Measurements from ENCODE around the gene PIK3C2G.

Gene PIK3C2G

DNA sequence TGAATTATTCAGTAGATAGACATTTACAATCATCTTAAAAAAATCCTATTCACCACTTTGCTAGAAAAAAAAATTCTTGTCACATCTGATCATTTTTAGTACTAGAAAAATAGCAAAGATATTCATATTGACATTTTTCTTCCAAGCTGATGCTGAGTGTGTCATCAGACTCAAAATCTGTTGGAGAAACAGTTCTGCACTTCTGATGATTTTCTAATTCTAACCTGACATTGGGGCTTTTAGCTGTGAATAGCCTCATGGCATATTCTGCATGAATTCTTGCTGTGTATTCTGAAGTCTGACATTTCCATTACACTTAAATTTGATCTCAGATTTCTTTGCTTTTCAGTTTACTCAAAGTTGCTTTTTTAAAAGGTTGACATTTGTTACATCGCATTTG lies 150.1 kb downstream of the PIK3C2G start:
- DNase-seq (ENCODE audit: low read depth in 1 of 2, low spot score in 1 of 2) = no peak

DNA sequence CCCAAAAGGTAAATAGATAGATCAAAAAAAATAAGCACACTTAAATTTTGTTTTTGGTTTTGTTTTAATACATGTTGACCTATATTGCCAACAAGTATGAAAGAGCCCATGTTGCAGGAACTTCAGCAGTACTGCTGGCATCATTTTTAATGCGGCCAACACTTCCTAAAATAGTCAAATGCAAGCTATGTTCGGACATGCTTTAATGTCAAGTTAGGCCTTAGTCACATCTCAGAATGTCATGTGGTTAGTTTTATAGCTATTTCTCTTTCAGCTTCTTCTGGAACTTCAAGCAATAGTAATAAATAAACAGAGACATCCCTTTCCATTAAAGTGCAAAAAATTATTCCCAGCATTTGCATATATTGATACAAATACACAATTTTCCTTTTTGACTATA lies 153.4 kb downstream of the PIK3C2G start:
- no peak for DNase-seq (ENCODE audit: low read depth in 1 of 2, low spot score in 1 of 2)

DNA sequence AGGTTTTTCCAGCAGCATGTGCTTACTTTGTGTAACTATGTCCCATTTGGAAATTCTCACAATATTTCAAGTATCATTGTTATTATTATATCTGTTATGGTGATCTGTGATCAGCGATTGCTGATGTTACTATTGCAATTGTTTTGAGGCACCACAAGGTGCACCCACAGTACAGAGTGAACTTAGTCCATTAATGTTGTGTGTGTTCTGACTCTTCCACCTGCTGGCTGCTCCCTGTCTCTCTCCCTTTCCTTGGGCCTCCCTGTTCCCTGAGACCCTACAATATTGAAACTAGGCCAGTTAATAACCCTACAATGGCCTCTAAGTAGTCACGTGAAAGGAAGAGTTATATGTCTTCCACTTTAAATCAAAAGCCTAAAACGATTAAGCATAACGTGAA lies 153.9 kb downstream of the PIK3C2G start:
- no peak for DNase-seq (ENCODE audit: low read depth in 1 of 2, low spot score in 1 of 2)

DNA sequence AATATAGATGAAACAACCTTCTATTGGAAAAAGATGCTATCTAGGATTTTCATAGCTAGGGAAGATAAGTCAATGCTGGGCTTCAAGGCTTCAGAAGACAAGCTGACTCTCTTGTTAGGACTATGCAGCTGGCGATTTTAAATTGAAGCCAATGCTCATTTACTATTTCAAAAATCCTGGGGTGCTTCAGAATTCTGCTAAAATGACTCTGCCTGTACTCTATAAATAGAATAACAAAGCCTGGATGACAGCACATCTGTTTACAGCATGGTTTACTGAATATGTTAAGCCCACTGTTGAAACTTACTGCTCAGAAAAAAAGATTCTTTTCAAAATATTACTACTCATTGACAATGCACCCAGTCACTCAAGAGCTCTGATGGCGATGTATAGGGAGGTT lies 155.1 kb downstream of the PIK3C2G start:
- DNase-seq (ENCODE audit: low read depth in 1 of 2, low spot score in 1 of 2) = no peak

DNA sequence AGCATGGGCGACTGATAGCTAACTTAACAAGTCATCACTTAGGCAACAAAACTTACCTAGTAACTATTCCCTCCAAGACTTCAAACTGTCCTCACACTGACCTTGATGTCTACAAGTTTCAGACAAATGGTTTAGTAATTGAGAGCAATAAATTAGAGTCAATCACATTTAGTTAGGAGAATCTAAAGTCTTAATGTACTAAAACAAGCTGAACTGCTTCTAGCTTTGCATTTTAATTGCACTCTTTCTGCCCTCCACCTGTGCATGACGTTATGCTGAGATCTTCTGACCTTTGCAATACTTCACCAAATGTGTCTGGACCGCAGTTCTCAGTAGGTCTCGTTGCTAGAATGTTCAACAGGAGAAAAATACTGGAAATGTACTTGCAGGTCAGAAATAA lies 158.0 kb downstream of the PIK3C2G start:
- DNase-seq (ENCODE audit: low read depth in 1 of 2, low spot score in 1 of 2) = no peak

DNA sequence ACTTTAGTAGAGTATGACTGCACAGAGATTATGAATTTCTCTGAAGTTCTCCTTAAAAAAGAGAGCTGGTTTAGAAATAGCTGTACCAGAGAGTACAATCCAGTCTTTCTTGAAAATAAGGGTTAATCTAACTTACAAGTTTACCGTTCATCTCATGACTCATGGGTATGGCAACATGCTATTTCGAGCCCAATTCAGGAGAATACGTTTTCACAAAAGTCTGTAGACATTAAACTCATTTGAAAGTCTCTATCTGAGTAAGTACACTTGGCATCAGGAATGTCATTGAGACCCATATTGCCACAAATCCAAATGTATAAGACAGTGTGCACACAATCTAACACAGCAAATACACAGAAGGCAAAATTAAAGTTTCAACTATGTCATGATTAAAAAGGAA lies 160.5 kb downstream of the PIK3C2G start:
- DNase-seq (ENCODE audit: low read depth in 1 of 2, low spot score in 1 of 2) = no peak

DNA sequence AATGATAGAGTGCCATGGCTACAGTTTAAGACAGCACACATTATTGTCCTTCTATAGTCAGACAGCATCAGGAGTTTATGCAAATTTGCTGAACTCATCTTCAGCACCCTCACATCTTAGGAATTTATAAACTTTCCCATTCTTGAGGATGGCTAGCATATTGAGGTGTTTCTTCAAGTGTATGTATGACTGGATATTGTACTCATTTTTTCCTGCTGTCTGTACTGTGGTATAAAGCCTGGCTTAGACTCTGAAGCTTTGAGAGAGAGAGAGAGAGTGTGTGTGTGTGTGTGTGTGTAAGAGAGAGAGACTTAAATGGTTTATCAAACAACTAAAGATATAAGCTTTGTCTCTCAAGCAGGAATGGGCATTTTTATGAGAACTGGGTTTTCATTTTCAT lies 161.6 kb downstream of the PIK3C2G start:
- DNase-seq (ENCODE audit: low read depth in 1 of 2, low spot score in 1 of 2) = no peak

DNA sequence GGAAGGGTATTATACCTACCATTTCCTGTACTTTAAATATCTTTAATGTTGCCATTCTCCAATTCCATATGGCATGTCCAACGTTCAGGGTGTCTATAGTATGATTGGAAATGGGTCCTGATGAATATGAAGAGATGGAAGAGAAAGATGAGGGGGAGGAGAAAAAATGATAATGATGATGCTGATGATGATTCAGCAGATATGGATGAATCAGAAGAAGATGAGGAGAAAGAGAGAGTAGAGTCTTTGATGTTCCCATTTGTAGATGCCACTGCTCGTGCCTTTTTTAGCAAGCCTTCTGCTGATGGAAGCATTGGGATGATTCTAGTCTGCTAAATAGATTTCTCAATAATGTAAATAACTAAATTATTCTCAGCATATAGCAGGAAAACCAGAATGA lies 163.5 kb downstream of the PIK3C2G start:
- no peak for DNase-seq (ENCODE audit: low read depth in 1 of 2, low spot score in 1 of 2)

DNA sequence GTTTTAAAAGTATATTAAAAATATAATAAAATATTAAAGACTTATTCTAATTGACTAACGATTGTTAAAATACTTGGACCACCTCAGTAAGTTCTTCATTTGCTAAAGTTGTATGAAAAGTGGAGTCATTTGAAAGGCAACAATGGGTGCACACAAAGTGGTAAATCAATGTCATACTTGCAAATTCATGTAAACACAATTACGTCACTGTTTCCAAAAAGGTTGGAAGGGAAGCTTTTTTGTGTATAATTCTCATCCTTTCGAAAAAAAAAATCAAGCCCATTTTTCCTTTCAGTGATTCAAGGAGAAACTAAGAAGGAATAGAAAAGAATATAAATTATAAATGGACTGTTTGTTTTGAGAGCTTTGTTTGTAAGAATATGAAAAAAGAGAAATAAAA lies 166.2 kb downstream of the PIK3C2G start:
- no peak for DNase-seq (ENCODE audit: low read depth in 1 of 2, low spot score in 1 of 2)

DNA sequence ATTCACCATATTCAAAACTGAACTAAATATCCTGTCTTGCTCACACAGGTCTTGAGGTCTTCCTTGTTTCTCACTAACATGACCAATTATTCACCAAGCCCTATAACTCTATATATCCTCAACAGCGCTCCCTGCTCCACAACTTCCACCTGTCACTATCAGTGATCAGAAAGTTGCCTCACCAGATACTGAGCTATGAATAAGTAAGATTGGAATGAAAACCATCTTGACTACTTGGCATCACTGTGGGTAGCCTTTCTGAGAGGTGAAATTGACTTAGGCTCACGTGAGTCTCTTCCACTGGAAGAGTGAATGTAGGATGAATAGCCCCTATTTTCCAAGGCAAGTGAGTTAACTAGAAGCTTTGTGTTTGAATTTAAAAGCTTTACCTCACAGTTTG lies 167.1 kb downstream of the PIK3C2G start:
- no peak for DNase-seq (ENCODE audit: low read depth in 1 of 2, low spot score in 1 of 2)

DNA sequence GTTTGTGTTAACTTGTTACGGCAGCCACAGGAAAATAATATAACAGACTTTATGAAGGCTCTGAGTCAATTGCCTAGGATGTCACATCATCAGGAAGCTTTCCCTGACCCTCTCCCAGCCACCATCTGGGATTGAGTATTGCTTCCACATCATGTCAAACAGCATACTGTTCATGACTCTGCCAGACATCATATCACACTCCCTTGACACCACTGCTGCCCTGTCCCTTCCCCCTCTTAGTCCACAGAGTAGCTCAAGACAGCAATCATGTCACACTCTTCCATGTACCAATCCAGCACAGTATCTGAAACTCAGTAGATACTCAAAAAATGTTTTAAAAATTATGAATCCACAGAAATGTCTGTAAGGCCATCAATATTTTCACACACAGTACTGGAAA lies 168.0 kb downstream of the PIK3C2G start:
- DNase-seq (ENCODE audit: low read depth in 1 of 2, low spot score in 1 of 2) = no peak

DNA sequence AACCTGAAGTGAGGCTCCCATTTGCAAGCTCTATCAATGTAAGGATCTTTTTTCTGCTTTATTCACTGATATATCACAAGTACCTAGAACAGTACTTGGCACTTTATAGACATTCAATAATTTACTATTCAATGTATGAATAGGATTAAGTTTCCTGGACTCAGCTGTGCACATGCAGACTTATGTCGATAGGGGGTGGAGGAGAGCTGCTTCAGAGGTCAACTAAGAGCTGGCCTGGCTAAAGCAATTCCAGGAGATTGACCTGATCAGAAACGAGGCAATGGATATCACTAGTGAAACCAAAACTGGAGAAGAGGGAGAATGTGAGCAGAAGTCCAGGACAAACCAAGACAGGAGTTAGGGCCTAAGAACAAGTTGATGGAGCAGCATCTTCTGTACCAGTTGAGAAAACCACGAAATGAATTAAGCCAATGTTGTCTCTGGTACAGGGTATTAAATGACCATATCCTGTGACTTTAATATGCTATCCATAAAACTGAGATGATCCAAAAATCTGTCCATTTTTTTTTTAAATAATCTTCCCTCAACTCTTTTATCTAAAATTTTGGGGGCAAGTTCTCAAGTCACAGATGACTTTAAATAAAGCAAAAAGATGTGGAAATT lies 169.2 kb downstream of the PIK3C2G start:
- no peak for DNase-seq (ENCODE audit: low read depth in 1 of 2, low spot score in 1 of 2)

DNA sequence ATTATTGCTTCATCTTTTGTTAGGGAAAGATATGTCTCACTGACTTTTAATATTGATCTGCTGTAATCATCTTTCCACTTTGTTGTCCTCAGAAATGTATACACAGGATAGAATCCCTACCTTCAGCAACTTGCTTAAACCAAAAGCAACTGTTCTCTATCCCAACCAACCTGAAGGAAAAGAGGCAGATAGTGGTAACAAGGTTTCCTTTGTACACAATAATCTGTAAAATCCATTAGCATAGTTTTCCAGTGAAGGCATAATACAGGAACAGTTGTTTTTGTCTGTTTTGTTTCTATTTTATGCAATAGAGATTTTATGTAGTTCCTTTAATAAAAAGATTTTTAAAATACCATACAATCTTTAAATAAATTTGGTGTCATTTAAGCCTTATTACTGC lies 170.5 kb downstream of the PIK3C2G start:
- DNase-seq (ENCODE audit: low read depth in 1 of 2, low spot score in 1 of 2) = no peak

DNA sequence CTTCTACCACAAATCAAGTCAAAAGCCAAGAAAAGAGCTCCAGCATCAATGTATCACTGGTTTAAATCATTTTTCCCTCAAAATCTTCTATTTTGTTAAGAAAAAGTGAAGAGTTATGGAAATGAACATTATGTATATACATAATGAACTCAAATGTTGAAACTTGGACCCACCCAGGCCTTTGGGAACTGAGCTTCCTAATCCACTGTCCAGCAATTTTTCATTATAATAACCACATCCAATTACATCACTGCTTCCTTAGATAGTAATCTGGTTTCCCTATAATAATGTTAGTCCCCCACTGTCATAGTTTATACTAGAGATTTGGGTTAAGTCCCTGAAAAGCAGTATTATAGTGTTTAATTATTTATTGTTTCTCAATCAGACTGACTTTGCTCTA lies 170.9 kb downstream of the PIK3C2G start:
- DNase-seq (ENCODE audit: low read depth in 1 of 2, low spot score in 1 of 2) = no peak

DNA sequence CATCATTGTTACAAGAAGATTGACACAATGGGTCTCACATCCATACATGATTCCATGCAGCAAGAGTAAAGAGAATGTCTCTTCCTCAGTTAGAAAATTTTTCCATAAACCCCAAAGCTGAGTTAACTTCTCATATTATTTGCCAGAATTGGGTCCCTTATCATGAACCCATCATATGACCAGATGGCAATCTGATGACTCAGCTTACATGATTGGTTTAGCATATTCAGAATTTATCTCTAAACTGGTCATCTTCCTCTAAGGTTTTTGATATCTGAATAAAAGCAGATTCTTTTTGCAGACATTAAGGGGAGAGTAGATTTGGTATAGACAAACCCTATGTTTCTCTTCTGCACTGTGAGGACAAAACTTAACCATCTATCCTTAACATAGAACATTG lies 174.9 kb downstream of the PIK3C2G start:
- DNase-seq (ENCODE audit: low read depth in 1 of 2, low spot score in 1 of 2) = no peak

DNA sequence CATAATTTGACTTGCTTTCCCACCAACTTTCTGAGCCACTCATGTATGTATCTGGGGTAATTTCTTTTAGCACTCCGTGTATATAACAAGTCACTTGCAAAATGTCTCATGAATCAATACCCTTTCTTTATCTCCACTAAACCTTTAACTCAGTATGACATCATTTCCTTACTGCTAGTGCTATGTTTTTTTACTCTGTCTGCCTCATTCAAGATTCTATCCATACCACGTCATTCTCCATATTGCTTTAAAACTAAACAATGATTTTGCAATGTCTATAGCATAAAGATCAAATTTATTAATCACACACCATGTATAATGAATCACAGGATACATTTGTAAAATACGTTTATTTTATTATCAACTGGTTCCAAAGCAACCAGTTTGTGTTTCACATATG lies 178.2 kb downstream of the PIK3C2G start:
- DNase-seq (ENCODE audit: low read depth in 1 of 2, low spot score in 1 of 2) = no peak

DNA sequence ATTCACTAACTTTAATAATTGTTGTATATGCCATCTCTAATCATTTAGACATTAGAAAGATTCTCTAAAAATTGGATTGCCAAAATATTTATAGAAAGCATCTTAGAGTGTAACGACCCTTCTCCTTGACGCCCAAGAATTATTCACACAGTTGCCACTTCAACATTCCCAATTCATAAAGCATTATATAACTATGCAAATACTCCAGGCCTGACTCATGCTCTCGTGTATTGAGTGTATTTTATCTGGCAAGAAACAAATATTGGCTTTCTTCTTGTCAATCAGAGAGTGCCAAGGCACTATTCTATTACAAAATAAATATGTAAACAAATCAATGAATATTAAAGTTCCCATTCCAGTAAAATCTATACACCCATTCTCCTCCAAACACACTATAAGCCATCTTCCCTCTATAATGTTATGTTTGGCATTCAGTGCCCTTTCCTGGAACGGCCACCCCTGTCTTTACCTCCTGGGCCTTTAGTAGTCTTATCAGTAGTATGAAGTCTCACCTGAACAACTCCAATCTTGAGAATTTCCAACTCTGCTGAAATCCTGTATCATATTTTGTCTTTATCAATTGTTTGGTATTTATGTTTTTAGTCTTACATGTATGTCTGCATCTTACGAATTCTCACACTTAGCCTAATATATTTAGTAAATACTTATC lies 182.6 kb downstream of the PIK3C2G start:
- no peak for DNase-seq (ENCODE audit: low read depth in 1 of 2, low spot score in 1 of 2)

DNA sequence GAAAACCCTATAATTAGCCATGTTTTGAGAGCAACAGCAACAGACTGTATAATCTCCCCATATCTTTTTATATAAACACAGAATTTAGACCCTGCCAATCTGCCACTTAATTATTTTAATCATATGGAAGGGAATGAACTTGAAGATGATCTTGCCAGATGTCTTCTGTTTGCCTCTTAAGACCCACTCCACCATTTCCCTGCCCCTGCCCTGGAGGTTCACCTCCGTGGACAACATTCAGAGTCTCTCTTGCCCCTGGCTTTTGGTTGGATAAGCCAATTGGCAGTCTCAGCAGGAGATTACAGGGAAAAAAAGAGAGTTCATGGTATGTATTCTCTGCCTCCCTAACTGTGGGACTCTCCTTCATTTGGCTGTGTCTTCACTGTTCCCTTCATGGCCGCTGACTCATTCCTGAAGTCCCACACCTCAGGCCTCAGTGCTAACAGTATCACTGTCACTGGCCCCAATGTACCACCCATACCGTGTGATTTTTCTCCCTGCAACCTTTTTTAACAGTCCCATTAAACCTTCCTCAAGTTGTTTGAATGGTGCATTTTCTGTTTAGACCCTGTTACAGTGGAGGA lies 184.8 kb downstream of the PIK3C2G start:
- DNase-seq (ENCODE audit: low read depth in 1 of 2, low spot score in 1 of 2) = no peak

DNA sequence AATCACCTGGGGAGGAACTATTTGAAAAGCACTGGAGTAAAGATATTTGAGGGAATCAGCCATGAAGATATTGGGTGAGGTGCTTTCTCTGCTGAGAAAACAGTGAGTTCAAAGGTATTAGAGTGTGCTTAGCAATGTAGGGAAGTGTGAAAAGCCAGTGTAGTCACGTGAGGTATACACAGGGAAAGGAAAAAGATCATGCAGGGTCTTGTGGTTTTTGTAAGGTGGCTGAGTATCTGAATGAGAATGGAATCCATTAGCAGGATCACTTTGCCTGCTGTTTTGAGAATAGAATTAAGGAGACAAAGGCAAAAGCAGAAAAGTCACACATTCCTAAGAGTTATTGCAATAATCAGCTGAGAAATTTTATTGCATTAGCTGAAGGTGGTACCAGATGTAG lies 193.0 kb downstream of the PIK3C2G start:
- DNase-seq (ENCODE audit: low read depth in 1 of 2, low spot score in 1 of 2) = no peak

DNA sequence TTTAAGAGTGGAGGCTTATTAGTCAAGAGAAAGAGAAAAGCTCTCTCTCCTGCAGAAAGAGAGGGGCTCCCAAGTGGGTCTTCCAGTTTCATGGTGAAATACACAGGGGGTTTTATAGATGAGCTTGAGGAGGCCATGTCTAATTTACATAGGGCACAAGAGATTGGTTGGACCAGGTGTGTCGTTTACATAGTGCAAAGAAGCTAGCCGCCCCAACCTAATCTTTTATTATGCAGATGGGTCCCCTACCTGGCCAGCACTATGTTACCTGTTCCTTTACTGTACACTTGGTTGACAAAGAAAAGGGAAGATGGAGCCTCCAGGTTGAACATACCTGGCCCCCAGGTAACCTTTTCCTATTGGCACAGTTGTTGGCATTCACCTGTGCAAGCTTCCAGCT lies 195.0 kb downstream of the PIK3C2G start:
- no peak for DNase-seq (ENCODE audit: low read depth in 1 of 2, low spot score in 1 of 2)

DNA sequence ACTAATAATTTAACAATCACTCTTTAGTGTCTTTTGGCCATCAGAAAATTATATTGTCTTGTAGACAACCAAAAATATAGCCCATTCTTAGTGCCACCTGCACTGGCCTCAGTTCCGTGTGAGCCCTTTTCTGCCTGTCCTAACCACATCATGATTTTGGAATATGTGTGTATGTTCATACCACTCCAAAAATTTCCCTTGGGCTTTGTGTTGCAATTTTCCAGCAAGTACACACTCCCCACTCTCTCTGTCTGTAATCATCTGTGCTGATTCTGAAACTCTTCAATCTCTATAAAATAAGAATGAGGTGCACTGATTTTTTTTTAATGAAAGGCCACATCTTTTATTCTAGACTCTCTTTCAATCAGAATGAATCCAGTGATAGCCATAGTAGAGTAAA lies 196.0 kb downstream of the PIK3C2G start:
- DNase-seq (ENCODE audit: low read depth in 1 of 2, low spot score in 1 of 2) = no peak

DNA sequence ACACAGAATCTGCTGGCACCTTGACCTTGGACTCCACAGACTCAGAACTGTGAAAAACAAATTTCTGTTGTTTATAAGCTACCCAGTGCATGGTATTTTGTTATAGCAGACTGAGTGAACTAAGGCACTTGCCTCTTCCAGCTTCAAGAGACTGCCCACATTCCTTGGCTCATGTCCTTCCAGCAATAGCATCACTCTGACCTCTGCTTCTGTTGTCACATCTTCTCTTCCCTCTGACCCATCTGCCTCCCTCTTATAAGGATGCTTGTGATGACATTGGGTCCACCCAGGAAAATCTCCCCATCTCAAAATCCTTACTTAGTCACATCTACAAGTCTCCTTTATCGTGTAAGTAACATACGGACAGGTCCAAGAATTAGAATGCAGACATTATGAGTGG lies 200.4 kb downstream of the PIK3C2G start:
- DNase-seq (ENCODE audit: low read depth in 1 of 2, low spot score in 1 of 2) = no peak

DNA sequence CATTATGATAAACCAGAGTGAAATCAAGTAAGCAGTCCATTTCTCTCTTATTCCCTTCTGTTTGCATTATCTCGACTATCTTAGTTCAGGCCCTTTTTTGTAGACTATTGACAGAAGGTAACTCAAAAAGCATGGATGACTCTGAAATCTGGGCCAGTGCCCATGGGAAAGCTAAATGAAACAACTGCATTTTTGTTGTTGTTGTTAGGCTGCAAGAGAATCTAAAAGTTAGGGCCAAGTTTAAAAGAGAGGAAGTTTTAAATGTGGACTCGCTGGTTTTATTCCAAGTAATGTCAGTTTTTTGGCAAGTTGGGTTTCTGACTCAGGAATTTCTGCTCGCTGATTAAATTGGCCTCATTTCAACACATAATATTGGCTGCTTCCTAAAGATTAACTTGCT lies 201.1 kb downstream of the PIK3C2G start:
- no peak for DNase-seq (ENCODE audit: low read depth in 1 of 2, low spot score in 1 of 2)
